Stimulated activated naive CD4-positive, alpha-beta T cell treated with Interleukin-2 at 50 U/mL for 16 hours (primary cell): ENCODE results near the gene PPP4R1.

Experiments used
- DNase-seq: peaks from one replicate; lab custom pipeline; 2025; lab: John Stamatoyannopoulos, UW

Gene PPP4R1

DNA sequence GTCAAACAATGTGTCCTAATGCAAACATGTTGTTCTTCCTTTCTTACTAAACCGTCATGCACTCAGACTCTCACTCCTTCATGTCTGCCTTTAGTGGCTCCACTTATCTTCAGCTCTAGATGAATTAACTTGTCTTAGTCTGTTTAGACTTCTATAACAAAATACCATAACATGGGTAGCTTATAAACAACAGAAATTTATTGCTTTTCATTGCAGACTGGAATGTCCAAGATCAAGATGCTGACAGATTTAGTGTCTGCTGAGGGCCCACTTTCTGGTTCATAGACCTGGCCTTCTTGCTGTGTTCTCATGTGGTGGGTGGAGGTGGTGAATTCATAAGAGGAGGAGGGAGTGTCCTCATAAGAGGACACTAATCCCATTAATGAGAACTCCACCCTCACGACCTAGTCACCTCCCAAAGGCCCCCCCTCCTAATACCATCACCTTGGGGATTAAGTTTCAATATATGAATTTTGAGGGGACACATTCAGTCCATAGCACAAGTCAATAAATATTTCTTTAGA is 106.7 kb downstream of the PPP4R1 start:
- DNase-seq = no peak

DNA sequence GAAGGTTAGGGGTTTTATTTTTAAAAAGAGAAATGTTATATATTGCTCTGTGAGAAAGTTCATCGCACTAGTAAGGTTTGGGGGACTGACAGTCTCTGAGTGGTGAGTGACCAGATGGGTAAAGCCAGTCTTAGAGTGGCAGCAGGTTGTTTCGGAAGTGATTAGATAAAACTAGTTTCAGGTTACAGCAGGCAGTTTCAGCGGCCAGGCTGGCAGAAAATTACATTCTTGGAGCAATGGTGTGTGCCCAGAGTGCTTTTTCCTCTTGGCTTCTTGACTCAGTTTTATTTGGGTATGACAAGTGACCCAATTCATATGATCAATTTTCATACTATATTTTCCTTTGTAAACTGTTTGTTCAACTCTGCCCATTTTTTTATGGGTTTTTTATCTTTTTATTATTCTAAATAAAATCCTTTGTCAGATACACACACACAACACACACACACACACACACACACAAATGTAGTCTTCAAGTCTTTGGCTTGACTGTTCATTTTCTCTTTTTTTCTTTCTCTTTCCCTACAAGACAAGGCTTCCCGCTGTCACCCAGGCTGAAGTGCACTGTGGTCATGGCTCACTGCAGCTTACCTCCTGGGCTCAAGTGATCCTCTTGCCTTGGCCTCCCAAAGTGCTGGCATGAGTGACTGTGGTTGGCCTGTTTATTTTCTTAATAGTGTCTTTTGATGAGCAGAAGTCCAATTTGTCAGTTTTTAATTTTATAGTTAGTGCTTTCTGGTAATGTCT is 108.1 kb downstream of the PPP4R1 start:
- no peak for DNase-seq
